Hepatocyte (in vitro differentiated cells): ENCODE measurements around the gene CHST3. TPM values are rescaled to one million over a fixed set of nuclear protein-coding genes. Genes with fewer than 3 reads are reported as not detected.

Source experiments
- DNase-seq: peaks from one replicate; pipeline ENCODE4 v3.0.0-alpha.2; 2016; ENCODE audit warnings: low spot score
- H2AFZ ChIP-seq: fragments of 200-600 bp; sonication (generic); 2 replicates; pipeline ENCODE4 v1.6.0; 2016; ENCODE audit warnings: antibody characterized with exemption, mild to moderate bottlenecking
- H3K27ac ChIP-seq: fragments of 200-600 bp; sonication (generic); 2 replicates; pipeline ENCODE4 v1.5.1; 2016; ENCODE audit warnings: mild to moderate bottlenecking
- H3K27me3 ChIP-seq: fragments of 200-600 bp; sonication (generic); 2 replicates; pipeline ENCODE4 v1.6.1; 2016
- H3K36me3 ChIP-seq: fragments of 200-600 bp; sonication (generic); replicated peaks from 2 replicates; pipeline ENCODE4 v1.5.1; 2016; ENCODE audit warnings: low read depth; ENCODE audit not compliant: insufficient read depth
- H3K4me1 ChIP-seq: fragments of 200-600 bp; sonication (generic); 2 replicates; pipeline ENCODE4 v1.5.1; 2016; ENCODE audit warnings: mild to moderate bottlenecking, moderate library complexity; ENCODE audit not compliant: insufficient read depth
- H3K4me2 ChIP-seq: fragments of 200-600 bp; sonication (generic); 2 replicates; pipeline ENCODE4 v1.6.0; 2016
- H3K4me3 ChIP-seq: fragments of 200-600 bp; sonication (generic); 2 replicates; pipeline ENCODE4 v1.5.1; 2016; ENCODE audit warnings: mild to moderate bottlenecking
- H3K79me2 ChIP-seq: fragments of 200-600 bp; sonication (generic); 2 replicates; pipeline ENCODE4 v1.6.0; 2017; ENCODE audit warnings: mild to moderate bottlenecking
- H3K9me2 ChIP-seq: fragments of 200-600 bp; sonication (generic); replicated peaks from 2 replicates; pipeline ENCODE4 v1.6.0; 2017; ENCODE audit warnings: mild to moderate bottlenecking; ENCODE audit not compliant: insufficient read depth
- H3K9me3 ChIP-seq: fragments of 200-600 bp; sonication (generic); 2 replicates; pipeline ENCODE4 v1.5.1; 2016; ENCODE audit warnings: low read depth, mild to moderate bottlenecking
- H4K20me1 ChIP-seq: fragments of 200-600 bp; sonication (generic); 2 replicates; pipeline ENCODE4 v1.6.0; 2016; ENCODE audit warnings: mild to moderate bottlenecking; ENCODE audit not compliant: insufficient read depth, poor library complexity, severe bottlenecking
- EZH2 ChIP-seq: fragments of 200-600 bp; sonication (generic); IDR thresholded peaks from 2 replicates; pipeline ENCODE4 v1.6.1; 2016; ENCODE audit warnings: antibody characterized with exemption, mild to moderate bottlenecking, borderline replicate concordance
- EZH2phosphoT487 ChIP-seq: fragments of 200-600 bp; sonication (generic); IDR thresholded peaks from one replicate; pipeline ENCODE4 v1.6.1; 2018; ENCODE audit warnings: antibody characterized with exemption, mild to moderate bottlenecking, low read depth, moderate library complexity; ENCODE audit not compliant: unreplicated experiment, severe bottlenecking
- WGBS: methylation state at CpG from one replicate; pipeline ENCODE4 v1.1.6; 2016; ENCODE audit warnings: low lambda C conversion rate; ENCODE audit errors: missing lambda C conversion rate; 5-methylcytosine and 5-hydroxymethylcytosine counted together
- polyA plus RNA-seq: library from polyadenylated mRNA; unstranded; fragments of >200 nt; fragmentation: Nextera tagmentation; extraction: Ambion mirVana; gene quantifications from 2 replicates; pipeline ENCODE4 v1.2.1, GENCODE V29; 2016
- total RNA-seq: library from RNA; depleted of rRNA; stranded (reverse); fragments of >200 nt; gene quantifications from 2 replicates; pipeline ENCODE4 v1.2.3, GENCODE V29; 2014
- TF ChIP-seq, protein P1 (sequence below): fragments of 200-600 bp; sonication (generic); IDR thresholded peaks from 2 replicates; pipeline ENCODE4 v1.5.1; 2016; ENCODE audit warnings: antibody characterized with exemption, mild to moderate bottlenecking; ENCODE audit not compliant: poor library complexity

CHST3 gene
- total and polyA plus RNA-seq, 2 experiments from 2014 or later: 6.8 to 14.1 TPM

DNA sequence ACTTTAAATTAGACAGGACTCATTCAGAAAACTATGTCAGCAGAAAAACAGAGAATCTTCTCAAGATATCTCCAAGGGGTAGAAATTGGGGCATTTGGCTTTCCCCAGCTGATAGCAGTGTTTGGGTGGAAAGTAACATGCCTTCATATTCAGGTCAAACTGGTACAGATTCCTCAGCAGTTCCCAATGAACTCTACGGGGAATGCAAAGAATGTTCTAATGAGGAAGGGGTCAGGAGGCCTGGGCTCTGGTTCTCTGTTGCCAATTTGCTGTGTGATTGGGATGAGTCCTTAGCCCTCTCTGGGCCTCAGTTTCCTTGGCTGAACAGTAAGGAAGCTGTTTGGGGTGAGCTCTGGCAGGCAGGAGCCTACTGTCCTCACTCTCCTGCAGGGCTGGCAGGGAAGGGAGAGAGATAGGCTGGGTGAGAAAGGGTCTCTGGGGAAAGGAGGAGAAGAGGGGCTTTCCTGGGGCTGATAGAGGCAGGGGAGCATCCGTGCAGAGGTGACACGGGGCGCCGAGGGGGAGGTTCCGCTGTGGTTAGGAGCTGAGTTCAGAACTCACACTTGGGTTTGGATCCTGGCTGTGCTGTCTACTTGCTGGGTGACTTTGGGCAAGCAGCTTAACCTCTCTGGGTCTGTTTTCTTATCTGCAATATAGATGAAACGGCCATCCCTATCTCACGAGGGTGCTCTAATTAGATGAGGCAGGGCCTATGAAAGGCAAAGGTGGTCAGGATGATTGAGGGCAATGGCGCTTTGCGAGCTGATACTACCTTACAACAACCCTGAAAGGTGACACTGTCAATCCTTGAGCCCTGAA lies 79.0 kb downstream of the CHST3 start:
- Histone ChIP-seq H3K27ac (no peak overlapping the region), H3K4me1 (peaks cover 18% of the 10 kb centered on the region), H3K27me3 (no peaks in the 10 kb centered on the region), H4K20me1 (no peaks in the 10 kb centered on the region), H3K79me2 (no peaks in the 10 kb centered on the region), H3K36me3 (no peaks in the 10 kb centered on the region), H3K4me2 (no peak overlapping the region), H3K4me3 (no peak overlapping the region), H3K9me2 (no peaks in the 10 kb centered on the region), H3K9me3 (no peaks in the 10 kb centered on the region), H2AFZ (no peak overlapping the region)
- 88% methylated on average over 10 of the region's 10 CpGs for WGBS
- no peak for TF ChIP-seq EZH2phosphoT487
- TF ChIP-seq, protein P1, sequence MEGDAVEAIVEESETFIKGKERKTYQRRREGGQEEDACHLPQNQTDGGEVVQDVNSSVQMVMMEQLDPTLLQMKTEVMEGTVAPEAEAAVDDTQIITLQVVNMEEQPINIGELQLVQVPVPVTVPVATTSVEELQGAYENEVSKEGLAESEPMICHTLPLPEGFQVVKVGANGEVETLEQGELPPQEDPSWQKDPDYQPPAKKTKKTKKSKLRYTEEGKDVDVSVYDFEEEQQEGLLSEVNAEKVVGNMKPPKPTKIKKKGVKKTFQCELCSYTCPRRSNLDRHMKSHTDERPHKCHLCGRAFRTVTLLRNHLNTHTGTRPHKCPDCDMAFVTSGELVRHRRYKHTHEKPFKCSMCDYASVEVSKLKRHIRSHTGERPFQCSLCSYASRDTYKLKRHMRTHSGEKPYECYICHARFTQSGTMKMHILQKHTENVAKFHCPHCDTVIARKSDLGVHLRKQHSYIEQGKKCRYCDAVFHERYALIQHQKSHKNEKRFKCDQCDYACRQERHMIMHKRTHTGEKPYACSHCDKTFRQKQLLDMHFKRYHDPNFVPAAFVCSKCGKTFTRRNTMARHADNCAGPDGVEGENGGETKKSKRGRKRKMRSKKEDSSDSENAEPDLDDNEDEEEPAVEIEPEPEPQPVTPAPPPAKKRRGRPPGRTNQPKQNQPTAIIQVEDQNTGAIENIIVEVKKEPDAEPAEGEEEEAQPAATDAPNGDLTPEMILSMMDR: no peak
- TF ChIP-seq EZH2: no peak
- no peak for DNase-seq

DNA sequence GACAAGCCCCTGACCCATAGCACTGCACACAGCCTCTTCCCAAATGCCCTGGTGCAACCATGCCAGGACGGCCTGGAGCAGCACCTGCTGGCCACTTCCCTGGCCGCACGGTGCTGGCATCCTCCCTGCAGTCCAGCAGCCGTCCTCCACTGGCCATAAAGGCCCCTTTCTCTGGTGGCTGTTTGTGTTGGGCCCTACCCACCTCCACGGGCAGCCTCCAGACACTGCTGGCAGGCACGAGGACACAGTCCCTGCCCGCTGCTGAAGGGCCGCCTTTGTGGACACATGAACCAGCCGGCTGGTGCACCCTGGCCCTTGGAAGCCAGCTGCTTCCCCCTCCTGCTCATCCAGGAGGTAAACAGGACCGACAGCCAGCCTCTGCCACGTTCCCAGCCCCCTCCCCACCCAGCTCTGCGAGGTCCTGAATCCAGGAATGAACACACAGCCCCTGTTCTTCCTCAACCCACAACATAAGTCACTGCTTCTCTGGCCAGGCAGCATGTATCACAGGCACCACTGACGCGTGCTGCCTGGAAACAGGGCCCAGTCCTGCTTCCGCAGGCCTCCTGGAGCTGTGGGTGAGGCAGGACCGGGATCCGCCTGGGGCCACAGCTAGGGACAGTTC lies 80.3 kb downstream of the CHST3 start:
- H3K9me2 ChIP-seq: no peaks in the 10 kb centered on the region
- H2AFZ ChIP-seq: peak overlapping the region; percentile 51
- peak overlapping the region; percentile 54 for H3K27ac ChIP-seq

DNA sequence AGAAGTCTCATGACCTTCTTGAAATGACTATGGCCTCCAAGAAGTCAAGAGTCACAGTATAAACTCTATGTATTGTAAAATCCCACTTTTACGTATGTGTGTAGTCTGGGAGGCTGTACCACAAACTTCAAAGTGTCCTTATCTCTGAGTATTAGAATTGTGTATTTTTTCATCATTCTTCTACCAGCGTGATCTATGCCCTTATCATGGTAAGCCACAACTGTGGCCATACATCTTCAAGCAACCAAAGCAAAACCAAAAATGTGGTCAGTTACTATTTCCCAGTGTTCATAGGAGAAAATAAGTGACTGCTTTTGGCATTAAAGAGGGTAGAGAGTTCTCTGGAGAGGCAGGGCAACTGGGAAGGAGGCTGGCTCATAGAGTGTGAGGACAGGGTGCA lies 81.4 kb downstream of the CHST3 start:
- no peaks in the 10 kb centered on the region for H3K9me2 ChIP-seq
- no peak overlapping the region for H3K4me2 ChIP-seq
- peaks cover 17% of the 10 kb centered on the region for H3K4me1 ChIP-seq
- no peak overlapping the region for H2AFZ ChIP-seq
- WGBS: 48% methylated on average over 2 of the region's 2 CpGs
- H3K27ac ChIP-seq: peak overlapping the region; percentile 54
- no peaks in the 10 kb centered on the region for H4K20me1 ChIP-seq
- no peak for TF ChIP-seq EZH2
- TF ChIP-seq, protein P1: no peak
- no peak overlapping the region for H3K4me3 ChIP-seq
- no peaks in the 10 kb centered on the region for H3K36me3 ChIP-seq
- H3K27me3 ChIP-seq: no peaks in the 10 kb centered on the region
- H3K9me3 ChIP-seq: no peaks in the 10 kb centered on the region
- no peaks in the 10 kb centered on the region for H3K79me2 ChIP-seq
- no peak for DNase-seq

More for the DNA sequence above, 80.3 kb downstream of the CHST3 start:
- no peaks in the 10 kb centered on the region for H3K79me2 ChIP-seq
- no peaks in the 10 kb centered on the region for H3K36me3 ChIP-seq
- H4K20me1 ChIP-seq: no peaks in the 10 kb centered on the region
- no peaks in the 10 kb centered on the region for H3K27me3 ChIP-seq
- H3K4me1 ChIP-seq: peaks cover 17% of the 10 kb centered on the region
- H3K9me3 ChIP-seq: no peaks in the 10 kb centered on the region
- no peak overlapping the region for H3K4me2 ChIP-seq
- TF ChIP-seq, protein P1: peak; percentile 32
- TF ChIP-seq EZH2phosphoT487 (no peak), EZH2 (no peak)
- 55% methylated on average over 17 of the region's 17 CpGs for WGBS
- no peak overlapping the region for H3K4me3 ChIP-seq
- DNase-seq: peak; percentile 50
